HL-60 (cell line): Measurements from ENCODE around the gene ERVMER34-1.

Experiments used
- DNase-seq, 2 experiments: peaks; one replicate each; pipeline ENCODE4 v3.0.0-alpha.2; 2010 to 2020; ENCODE audit warnings: low read depth in 1 of 2, low spot score in 1 of 2
- H3K27ac ChIP-seq: fragments of 250-450 bp; sonication (Bioruptor Pico); replicated peaks from 2 replicates; pipeline ENCODE4 v1.5.1; 2020; ENCODE audit warnings: mild to moderate bottlenecking, moderate library complexity
- H3K27me3 ChIP-seq: fragments of 250-450 bp; sonication (Bioruptor Pico); 2 replicates; pipeline ENCODE4 v1.5.1; 2021; ENCODE audit warnings: mild to moderate bottlenecking, moderate library complexity; ENCODE audit not compliant: insufficient read depth, poor library complexity, severe bottlenecking
- H3K4me3 ChIP-seq: replicated peaks from 2 replicates; pipeline ENCODE4 v1.5.1; 2011; ENCODE audit warnings: mild to moderate bottlenecking, control low read depth, low read length; ENCODE audit not compliant: insufficient read depth
- CTCF ChIP-seq: IDR thresholded peaks from one replicate; pipeline ENCODE4 v1.5.1; 2011; ENCODE audit warnings: low read length, control low read depth, inconsistent platforms; ENCODE audit not compliant: insufficient read depth
- GABPA ChIP-seq: IDR thresholded peaks from 2 replicates; pipeline ENCODE4 v1.6.1; 2012; ENCODE audit warnings: low read depth
- POLR2AphosphoS5 ChIP-seq: IDR thresholded peaks from 2 replicates; pipeline ENCODE4 v1.6.1; 2012; ENCODE audit warnings: low read depth
- REST ChIP-seq: IDR thresholded peaks from 2 replicates; pipeline ENCODE4 v1.6.1; 2012; ENCODE audit warnings: low read depth; ENCODE audit not compliant: insufficient replicate concordance
- SPI1 ChIP-seq: IDR thresholded peaks from 2 replicates; pipeline ENCODE4 v1.6.1; 2012; ENCODE audit warnings: low read depth, mild to moderate bottlenecking, borderline replicate concordance

Gene ERVMER34-1

GRCh38 chr4:52791936-52792335 lies 40.7 kb upstream of the ERVMER34-1 start:
- H3K27me3 ChIP-seq = no peaks in the 10 kb centered on the region
- no peak overlapping the region for H3K4me3 ChIP-seq
- no peak overlapping the region for H3K27ac ChIP-seq
- TF ChIP-seq GABPA = no peak
- TF ChIP-seq REST = no peak
- no peak for TF ChIP-seq POLR2AphosphoS5
- no peak for TF ChIP-seq CTCF
- TF ChIP-seq SPI1 = no peak
- DNase-seq = no peak

GRCh38 chr4:52789774-52790173 lies 38.5 kb upstream of the ERVMER34-1 start:
- no peak overlapping the region for H3K27ac ChIP-seq
- no peak overlapping the region for H3K4me3 ChIP-seq
- no peak for DNase-seq
- TF ChIP-seq SPI1 (no peak), GABPA (no peak), REST (no peak), CTCF (no peak), POLR2AphosphoS5 (no peak)
- no peaks in the 10 kb centered on the region for H3K27me3 ChIP-seq

- Histone ChIP-seq H3K4me3 (no peak overlapping the region), H3K27ac (no peak overlapping the region), H3K27me3 (no peaks in the 10 kb centered on the region)
- no peak for TF ChIP-seq CTCF
- no peak for TF ChIP-seq POLR2AphosphoS5
- TF ChIP-seq REST = no peak
- no peak for TF ChIP-seq GABPA
- TF ChIP-seq SPI1 = no peak
- no peak for DNase-seq
Observed at GRCh38 chr4:52788806-52789205, 37.6 kb upstream of the ERVMER34-1 start.
